Fibroblast of lung (primary cell): ENCODE results near the gene RAB11FIP3.

ENCODE experiments used
- CTCF ChIP-seq, 2 donors: IDR thresholded peaks in 1 of 2; conservative IDR thresholded peaks in 1 of 2; 1 replicate in 1 of 2; 2 replicates in 1 of 2; pipeline ENCODE4 v1.5.1; 2011 to 2012; ENCODE audit warnings: low read length in 2 of 2, control low read depth in 1 of 2, inconsistent platforms in 1 of 2, low read depth in 1 of 2, mild to moderate bottlenecking in 1 of 2
- EZH2 ChIP-seq: IDR thresholded peaks from 2 replicates; pipeline ENCODE4 v1.5.1; 2012; ENCODE audit warnings: low read length, control low read depth, mild to moderate bottlenecking; ENCODE audit errors: missing control alignments

GRCh38 chr16:386641-387156 lies 38.8 kb upstream of the RAB11FIP3 start:
- TF ChIP-seq CTCF (conservative IDR thresholded peaks at IDR 0.05 in 1 of 2, IDR thresholded peaks at IDR 0.05 in 1 of 2; ENCODE audit: low read depth in 1 of 2, low read length in 2 of 2) (no peak), EZH2 (no peak)
